Activated effector memory CD4-positive, alpha-beta T cell treated with Interleukin-2 at 50 U/mL for 16 hours (primary cell): ENCODE measurements around the gene EIF3K.
A peak's percentile ranks its signal among the peaks of the same experiment; 100 is the strongest.
"Not testable (repeated sequence)": the region's sequence is repeated elsewhere in the genome, so short reads cannot be mapped to it uniquely, and the experiment has no call there.

Experiments used
- DNase-seq: peaks from one replicate; pipeline ENCODE4 v3.0.0-alpha.2; 2020

EIF3K gene

DNA sequence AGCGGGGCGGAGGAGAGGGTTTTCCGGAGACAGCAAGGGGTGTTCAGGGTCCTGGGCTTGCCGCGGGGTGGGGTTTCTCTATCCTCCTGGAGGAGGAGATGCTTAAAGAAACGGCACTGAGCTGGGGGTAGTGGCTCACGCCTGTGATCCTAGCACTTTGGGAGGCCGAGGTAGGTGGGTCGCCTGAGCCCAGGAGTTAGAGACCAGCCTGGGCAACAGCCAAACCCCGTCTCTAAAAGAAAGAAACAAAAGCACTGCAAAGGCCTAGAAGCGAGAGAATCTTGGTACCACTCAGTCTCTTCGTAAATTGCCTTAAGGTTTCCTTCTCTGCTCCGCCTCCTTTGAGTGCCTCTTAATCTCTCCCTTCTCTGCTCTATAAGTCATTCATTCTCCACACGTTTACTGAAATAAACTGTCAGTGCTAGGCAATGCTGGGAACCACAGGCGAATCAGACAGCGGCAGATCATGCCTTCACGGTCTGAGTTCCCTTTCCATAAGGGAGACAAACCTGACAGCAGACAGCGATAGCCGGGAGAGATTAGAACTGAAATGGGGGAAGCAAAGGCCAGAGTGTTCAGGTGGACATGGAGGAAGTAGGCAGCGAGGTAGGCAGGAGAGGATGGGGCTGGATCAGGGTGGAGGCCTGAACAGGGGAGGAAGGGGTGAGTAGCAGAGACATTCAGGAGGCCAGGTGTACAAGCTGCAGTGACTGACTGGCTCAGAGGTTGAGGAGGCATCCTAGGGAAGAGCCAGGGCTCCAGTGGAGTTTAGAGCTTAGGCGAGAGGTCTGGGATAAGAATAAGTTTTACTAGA is 580 bp downstream of the EIF3K start:
- DNase-seq, result no peak

DNA sequence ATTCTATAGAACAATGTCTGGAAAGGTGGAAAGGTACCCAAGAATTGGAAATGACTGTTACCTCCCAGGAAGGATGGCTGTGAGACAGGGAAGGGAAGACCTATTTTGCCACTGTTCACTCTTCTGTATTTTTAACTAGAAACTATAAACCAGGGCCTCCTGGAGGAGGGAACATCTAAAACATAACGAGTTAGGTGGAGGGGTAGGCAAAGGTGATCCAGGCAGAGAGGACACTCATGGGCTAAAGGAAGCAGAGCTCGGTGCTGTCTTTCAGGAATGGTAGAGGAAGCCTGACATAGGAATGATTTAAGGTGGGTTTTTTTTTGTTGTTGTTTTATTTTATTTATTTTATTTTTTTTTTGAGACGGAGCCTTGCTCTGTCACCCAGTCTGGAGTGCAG is 5.8 kb downstream of the EIF3K start:
- DNase-seq, result no peak

DNA sequence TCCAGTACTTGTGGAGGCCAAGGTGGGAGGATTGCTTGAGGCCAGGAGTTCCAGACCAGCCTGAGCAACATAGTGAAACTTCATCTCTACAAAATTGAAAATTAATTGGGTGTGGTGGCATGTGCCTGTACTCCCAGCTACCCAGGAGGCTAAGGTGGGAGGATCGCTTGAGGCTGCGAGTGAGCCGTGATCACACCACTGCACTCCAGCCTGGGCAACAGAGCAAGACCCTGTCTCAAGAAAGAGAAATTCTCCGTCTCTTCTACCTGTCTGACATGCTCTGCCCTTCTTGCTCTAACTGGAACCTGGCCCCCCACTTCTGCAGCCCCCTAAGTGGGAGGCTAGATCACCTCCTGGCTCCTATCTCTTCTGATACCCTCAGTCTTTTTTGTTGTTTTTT is 7.4 kb downstream of the EIF3K start:
- no peak for DNase-seq

DNA sequence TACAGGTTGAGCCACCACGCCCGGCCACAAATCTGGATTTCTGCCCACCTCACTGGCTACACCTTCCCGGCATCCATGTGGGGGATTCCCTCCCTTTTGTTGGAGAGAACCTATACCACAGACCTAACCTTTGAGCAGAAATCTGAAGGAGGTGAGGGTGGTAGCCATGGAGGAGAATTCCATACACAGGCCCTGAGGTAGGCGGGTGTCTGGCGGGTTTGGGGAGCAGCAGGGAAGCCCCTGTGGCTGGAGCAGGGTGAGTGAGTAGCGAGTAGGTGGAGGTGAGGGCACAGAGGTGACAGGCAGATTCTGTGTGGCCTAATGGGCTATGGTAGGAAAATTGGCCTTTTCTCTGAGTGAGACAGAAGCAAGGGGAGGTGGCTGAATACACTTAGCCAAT is 10.6 kb downstream of the EIF3K start:
- DNase-seq, result no peak

DNA sequence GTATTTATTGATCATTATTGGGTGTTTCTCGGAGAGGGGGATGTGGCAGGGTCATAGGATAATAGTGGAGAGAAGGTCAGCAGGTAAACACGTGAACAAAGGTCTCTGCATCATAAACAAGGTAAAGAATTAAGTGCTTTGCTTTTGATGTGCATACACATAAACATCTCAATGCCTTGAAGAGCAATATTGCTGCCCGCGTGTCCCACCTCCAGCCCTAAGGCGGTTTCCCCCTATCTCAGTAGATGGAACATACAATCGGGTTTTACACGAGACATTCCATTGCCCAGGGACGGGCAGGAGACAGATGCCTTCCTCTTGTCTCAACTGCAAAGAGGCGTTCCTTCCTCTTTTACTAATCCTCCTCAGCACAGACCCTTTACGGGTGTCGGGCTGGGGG is 12.3 kb downstream of the EIF3K start:
- DNase-seq, result not testable (repeated sequence)

DNA sequence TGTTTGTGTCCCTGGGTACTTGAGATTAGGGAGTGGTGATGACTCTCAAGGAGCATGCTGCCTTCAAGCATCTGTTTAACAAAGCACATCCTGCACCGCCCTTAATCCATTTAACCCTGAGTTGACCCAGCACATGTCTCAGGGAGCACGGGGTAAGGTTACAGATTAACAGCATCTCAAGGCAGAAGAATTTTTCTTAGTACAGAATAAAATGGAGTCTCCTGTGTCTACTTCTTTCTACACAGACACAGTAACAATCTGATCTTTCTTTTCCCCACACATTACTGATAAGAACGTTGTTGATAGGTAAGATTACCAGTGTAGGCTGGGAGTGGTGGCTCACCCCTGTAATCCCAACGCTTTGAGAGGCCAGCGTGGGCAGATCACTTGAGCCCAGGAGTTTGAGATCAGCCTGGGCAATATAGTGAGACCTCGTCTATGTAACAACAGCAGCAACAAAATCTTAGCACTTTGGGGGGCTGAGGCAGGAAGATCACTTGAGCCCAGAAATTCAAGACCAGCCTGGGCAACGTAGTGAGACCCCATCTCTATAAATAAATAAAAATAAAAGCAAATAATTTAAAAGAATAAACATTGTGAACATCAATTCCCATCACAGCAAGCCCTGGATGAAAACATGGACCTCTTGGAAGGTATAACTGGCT is 13.0 kb downstream of the EIF3K start:
- DNase-seq, result not testable (repeated sequence)

DNA sequence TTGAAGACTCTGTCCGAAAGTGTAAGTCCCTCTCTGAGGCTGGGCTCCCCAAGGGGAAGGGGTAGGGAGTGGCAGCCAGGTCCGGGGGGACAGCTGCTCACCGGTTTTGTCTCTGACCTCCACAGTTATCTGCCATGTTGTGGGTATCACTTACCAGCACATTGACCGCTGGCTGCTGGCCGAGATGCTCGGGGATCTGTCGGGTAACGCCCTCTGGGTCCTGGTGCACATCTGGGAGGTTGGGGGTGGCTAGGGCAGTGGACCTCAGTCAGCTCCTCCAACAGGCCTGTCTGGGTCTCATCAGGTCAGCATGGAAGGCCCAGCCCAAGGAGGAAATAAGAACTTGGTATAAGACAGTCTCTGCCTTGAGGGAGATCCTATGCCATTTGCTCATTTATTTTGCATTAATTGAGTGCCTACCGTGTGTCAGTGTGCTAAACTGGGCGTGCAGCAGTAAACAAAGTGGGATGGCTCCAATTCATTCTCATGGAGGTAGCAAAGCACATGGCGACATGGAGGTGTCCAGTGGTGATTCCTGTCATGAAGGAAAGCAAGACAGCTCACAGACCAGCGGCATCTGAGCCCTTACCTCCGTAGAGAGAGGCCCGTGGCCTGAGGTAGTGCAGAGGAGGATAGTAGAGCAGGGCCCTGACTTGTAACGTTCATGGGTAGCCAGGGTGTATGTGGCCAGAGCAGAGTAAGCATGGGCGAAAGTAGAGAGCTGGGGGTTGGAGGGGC is 13.7 kb downstream of the EIF3K start:
- no peak for DNase-seq

DNA sequence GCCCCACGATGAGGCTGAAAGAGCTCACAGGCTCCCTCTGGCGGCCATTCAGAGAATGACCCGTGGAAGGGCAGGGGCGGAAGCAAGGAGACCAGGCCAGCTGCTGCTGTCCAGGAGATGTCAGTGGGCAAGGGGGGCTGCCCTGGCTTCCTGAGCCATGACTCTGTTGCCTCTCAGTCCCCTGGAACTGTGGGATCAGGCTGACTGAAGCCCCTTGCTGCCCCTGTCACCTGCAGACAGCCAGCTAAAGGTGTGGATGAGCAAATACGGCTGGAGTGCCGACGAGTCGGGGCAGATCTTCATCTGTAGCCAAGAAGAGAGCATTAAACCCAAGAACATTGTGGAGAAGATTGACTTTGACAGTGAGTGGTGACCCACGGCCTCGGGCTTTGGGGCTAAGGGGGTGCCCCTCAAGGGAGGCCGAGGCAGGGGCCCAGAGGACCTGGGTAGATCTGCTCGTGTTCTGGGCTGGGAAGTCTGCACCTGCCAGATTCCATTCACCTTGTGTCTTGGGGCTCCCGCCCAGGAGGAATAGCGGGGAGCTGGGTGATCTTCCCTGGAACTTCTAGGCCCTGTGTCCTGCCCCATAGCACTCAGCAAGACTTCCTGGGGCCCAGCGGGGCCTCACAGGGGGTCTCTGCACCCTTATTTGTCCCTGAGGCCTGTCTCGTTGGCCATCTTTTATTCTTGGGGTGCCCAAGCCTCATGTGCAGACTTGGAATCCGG is 15.9 kb downstream of the EIF3K start:
- DNase-seq, result peak; percentile 57

DNA sequence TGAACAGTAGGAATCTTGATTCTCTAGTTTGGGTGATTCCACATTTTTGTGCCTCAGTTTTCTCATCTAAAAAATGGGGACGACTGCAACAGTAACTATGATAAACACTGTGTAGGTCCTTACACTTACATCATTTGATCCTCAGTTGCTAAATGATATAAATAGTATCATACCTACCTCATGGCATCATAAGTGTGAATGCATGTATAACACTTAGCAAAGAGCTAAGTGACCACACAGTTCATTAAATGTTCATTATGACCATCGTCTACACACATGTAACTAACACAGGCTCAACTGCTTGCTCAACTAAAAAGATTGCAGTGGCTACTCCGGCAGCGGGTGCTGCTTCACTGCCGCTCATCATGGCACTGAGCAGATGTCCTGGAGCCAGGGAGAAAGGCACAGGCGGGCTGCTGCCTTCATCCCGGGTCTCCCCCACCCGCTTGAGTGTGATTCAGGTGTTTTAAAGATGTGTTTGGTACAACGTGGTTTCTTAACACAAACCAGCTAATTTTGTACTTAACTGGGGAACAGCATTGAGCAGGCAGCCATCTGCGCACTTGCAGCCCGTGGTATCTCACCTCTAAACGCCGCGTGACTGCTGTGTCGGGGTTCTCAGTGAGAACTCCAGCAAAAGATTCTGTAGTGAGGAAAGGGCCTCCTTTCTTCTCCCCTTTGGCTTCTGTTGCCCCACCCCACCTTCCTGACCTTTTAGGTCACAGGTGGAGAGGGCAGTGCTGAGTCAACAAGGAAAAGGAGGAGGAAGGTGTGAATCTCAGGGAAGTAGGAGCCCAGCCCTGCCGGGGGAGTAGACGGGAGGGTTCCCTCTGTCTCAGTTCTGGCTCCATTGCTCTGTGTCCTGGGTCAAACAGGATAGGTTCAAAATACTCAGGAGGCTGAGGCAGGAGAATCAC is 16.8 kb downstream of the EIF3K start:
- no peak for DNase-seq

DNA sequence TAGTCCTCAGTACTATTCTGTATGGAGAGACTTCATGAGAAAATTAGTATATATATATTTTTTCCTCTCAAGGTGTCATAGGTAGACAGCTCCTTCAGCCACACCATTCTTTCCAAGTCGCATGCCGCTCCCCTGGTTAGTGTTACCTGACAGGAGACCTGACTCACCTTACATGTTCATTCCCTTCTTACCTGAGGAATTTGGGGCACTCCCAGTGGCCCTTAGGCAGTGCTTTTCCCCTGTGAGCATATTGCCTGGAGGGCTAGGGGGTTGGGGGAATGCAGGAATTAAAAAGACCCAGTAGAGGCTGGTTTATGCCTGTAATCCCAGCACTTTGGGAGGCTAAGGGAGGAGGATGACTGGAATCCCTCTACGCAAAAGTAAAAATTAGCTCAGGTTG is 19.5 kb downstream of the EIF3K start:
- DNase-seq, result no peak

DNA sequence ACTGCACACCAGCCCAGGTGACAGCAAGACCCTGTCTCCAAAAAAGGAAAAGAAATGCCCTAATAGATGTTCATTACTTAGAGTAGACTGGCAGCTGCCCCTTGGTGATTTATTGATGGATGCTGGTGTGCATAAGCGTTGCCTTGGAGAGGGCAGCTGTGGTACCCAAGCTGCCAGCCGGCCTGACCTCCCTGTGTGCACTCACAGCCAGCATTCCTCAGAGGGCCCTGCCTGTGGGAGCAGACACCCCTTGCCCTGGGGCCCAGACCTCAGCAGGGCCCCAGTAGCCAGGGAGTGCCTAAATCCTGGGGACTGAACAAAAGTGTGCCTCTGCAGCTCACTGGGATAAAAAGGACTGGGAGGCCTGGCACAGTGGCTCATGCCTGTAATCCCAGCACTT is 20.7 kb downstream of the EIF3K start:
- no peak for DNase-seq

DNA sequence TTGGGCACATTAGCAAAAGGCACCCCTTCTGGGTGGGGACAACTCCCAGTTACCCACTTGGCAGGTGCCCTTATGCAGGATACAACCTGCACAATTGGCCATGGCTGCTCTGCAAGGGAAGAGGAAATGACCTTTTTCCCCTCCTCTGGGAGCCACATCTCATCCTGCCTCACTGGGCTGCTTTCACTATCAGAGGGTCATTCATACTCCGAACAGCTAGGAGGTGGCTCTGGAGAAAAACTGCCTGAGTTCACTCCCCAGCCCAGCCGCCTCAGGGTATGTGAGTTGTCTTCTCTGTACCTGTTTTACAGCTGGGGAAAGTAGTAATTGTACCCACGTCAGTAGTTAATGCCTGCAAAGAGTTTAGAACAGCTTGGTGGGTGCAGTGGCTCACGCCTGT is 21.4 kb downstream of the EIF3K start:
- no peak for DNase-seq

DNA sequence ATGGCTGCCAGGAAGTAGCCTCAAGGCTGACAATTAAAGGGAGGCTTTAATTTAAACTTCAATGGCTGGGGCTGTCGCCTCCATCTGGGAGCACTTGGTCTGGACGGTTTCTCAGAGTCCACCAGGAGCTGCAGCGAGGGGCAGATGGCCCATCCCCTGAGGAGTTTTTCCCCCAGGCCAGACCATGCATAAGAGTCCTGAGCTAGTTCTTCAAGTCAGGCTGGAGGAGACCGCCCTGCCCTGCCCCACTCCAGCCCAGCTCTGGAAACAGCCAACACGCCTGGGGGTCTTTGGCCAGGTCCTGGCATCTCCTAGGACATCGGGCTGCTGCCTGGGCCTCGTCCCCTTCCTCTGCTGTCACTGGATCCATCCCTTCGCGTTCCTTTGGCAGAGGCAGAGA is 23.2 kb downstream of the EIF3K start:
- no peak for DNase-seq

DNA sequence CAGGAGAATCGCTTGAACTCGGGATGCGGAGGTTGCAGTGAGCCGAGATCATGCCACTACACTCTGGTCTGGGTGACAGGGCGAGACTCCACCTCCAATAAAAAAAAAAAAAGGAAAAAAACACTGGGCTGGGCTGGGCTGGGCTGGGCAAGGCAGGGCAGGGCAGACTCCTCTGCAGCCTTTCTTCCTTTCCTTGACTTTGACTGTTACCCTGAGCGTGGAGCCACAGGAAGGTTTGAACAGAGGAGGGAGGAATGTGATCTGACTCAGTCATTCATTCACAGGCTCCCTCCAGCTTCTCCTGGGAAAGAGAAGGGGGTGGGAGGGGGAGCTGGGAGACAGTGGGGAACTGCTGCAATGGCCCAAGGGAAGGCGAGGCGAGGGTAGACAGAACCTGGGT is 25.7 kb downstream of the EIF3K start:
- no peak for DNase-seq

DNA sequence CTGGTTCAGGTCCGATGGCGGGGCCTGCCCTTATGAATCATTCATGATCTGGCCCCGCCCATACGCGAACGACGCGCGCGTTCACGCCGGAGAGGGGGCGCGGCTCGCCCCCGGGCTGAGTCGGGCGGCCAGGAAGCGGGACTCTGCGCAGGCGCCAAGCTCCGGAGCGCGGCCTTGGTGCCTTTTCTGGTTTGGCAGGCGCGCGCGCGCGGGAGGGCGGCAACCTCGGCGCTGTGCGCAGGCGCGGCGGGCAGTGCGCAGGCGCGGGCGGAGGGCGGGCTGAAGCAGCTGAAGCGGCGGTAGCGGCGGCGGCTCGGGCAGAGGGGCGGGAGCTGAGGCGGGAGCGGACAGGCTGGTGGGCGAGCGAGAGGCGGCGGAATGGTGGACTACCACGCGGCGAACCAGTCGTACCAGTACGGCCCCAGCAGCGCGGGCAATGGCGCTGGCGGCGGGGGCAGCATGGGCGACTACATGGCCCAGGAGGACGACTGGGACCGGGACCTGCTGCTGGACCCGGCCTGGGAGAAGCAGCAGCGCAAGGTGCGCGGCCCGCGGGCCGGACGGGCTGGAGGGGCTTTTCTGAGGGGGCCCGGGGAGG is 28.5 kb downstream of the EIF3K start, which contains the start of gene ACTN4:
ACTN4 (plus strand) TSS at position 282 of the 598 bp plus-strand sequence; CDS start at position 379, 97 bp downstream.
- peak; percentile 100 for DNase-seq

DNA sequence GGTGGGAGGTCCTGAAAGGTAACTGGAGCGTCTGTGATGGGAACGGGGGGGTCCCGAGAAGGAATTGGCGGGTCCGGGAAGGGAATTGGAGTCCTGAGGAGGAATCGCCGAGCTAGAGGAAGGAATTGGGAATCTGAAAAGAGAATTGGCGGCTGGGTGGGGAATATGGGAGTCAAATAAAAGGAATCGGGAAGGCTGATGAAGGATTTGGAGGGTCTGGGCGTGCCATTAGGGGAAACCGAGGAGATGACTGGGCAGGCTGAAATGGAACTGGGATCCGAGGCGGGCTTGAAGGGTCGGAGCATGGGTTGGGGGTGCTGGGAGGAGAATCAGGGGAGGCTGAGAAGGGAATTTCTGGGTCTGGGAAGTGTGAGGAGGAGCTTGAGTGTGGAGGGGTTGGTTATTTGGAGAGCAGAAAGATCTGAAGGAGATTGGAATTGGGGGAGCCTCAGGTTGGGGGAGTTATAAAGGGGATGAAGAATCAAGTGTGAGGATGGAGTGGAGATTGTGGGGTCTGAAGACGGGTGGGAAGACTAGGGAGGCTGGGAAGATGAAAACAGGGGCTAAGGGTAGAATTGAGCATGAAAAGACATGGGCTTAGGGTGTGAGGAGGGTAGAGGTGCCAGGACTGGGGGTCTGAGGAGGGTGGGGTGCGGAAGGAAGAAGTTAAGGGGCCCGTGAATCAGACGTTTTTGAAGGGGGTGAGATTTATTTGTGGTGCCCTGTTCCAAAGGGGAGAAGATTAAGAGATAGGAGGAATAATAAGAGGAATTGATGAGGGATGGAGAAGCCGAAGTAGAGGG is 29.2 kb downstream of the EIF3K start:
- DNase-seq, result no peak

DNA sequence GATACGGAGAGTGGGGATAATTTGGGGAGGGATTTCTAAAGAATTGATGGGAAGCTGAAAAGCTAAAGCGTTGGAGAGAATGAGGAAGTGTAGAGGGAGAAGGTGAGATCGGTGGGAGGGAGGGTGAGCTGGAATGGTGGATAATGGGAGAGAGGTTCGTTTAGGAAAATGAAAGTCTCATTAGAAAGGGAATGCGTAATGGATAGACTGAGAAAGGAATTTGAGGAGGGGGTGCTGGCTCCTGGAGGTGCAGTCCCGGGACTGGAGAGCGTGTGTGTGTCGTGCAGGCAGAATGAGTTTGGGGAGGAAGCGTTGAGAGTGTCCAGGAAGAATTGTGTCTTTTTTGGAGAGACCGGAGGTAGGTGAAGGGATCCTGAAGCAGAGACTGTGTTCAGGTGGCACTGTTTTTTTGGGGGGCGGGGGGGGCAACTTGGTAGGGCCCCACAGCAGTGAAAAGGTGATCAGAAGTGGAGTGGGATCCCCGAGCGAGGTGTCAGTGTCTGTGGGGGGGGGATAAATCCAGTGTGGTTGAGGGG is 29.8 kb downstream of the EIF3K start:
- DNase-seq, result no peak

DNA sequence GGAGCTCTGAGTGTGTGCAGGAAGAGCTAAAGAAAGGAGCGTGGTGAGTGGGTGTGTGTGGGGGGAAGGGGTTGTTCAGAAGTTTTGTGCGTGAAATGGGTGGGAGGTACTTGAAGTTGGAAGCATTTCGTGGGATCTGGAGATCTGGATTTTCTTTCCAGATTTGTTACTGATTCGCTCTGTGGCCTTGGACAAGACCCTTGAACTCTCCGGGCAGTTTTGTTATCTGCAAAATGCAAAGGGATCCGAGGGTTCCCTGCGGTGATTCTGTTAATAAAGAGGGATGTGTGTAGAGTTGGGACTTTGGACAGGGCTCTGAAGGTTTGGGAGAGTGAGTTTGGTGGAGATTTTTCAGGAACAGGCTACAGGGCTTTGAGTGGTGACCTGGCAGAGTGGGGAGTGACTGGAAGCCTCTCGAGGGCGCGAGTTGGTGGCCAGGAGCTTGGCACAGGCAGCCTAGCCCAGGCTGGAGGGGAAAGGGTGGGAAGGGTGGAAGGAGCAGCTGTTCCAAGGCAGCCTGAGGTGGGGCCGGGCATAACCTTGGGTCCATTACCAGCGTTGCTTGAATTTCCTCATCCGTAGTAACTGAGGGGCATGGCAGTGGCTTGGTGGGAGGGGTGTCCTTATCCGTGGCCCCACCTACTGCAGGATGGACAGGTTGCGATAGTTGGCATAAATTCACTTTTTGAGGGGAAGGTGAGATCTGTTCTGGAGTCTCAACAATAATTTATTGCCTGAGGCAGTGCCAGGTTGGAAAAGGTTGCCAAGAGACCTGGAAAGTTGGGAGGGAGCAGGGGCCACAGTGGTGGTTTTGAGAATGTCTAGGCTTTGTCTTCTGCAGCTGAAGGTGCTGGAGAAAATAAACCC is 30.6 kb downstream of the EIF3K start:
- DNase-seq, result no peak

DNA sequence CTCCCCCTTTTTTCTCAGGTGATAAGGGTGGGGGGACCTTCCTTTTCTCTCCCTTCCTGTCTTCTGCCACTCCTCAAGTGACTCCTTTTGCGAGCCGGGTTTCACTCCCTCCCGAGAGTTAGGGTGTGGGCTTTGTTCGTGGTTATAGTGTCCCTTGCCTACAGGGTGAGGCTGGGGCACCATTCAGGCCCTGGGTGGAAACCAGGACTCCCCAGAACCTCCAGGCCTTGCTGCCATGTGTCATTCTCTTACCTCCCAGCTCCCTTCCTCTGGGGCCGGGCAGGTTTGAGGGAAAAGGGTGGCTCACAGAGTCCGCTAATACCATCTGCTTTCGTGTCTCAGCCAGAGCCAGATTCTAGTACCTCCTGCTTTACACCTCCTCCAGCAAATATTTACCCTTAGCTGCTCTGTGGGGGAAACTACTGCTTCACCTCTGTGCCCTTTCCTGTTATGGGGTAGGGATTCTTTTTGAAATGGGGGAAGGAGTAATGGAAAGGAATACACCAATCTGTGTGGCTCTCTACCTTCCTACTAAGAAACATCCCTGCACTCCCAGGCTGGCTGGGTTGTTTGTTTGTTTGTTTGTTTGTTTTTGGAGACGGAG is 31.3 kb downstream of the EIF3K start:
- DNase-seq, result no peak
